IMR-90 (cell line): Measurements from ENCODE around the gene MARCHF9. TPM values are rescaled to one million over a fixed set of nuclear protein-coding genes. Genes with fewer than 3 reads are reported as not detected.

Experiments used
- ATAC-seq: fragments of 200-7000 bp; cut with Tn5 transposase; 2 replicates; pipeline ENCODE4 v1.9.1; 2020; ENCODE audit warnings: low read depth, mild to moderate bottlenecking, moderate library complexity
- BruUV-seq: library from RNA; stranded (reverse); fragments of 400-500 nt; replicated peaks from 2 replicates; lab custom pipeline; 2021; lab: Mats Ljungman, UMichigan
- CTCF ChIA-PET: fragments of 300-600 bp; formaldehyde crosslinking; extraction: SDS; loops from one replicate; lab custom pipeline; 2021; ENCODE audit warnings: antibody characterized with exemption; lab: Yijun Ruan, JAX
- POLR2A ChIA-PET: fragments of 300-600 bp; sonication (Branson Sonifier 250); formaldehyde crosslinking; loops from one replicate; lab custom pipeline; 2022; ENCODE audit warnings: antibody characterized with exemption; ENCODE audit not compliant: unreplicated experiment; lab: Charles Lee
- DNase-seq: peaks from one replicate; pipeline ENCODE4 v3.0.0; 2013
- H2AFZ ChIP-seq: replicated peaks from 2 replicates; pipeline ENCODE3; 2013; ENCODE audit warnings: low read length, mild to moderate bottlenecking; ENCODE audit not compliant: poor library complexity
- H2AK5ac ChIP-seq: 2 replicates; pipeline ENCODE4 v1.6.1; 2013; ENCODE audit warnings: low read depth, low read length, inconsistent platforms
- H2AK9ac ChIP-seq: replicated peaks from 2 replicates; pipeline ENCODE3; 2013; ENCODE audit warnings: mild to moderate bottlenecking, low read depth, low read length, moderate library complexity; ENCODE audit not compliant: poor library complexity
- H2BK120ac ChIP-seq: 2 replicates; pipeline ENCODE4 v1.6.1; 2013; ENCODE audit warnings: low read depth, low read length, inconsistent platforms
- H2BK15ac ChIP-seq: 3 replicates; pipeline ENCODE4 v1.6.1; 2013; ENCODE audit warnings: low read depth, low read length, inconsistent platforms
- H2BK20ac ChIP-seq: 2 replicates; pipeline ENCODE4 v1.6.1; 2013; ENCODE audit warnings: low read depth, mild to moderate bottlenecking, inconsistent platforms, low read length, moderate library complexity
- H2BK5ac ChIP-seq: 2 replicates; pipeline ENCODE4 v1.6.1; 2013; ENCODE audit warnings: mild to moderate bottlenecking, low read depth, low read length, inconsistent platforms; ENCODE audit not compliant: poor library complexity, severe bottlenecking
- H3K14ac ChIP-seq: replicated peaks from 2 replicates; pipeline ENCODE4 v1.6.1; 2013; ENCODE audit warnings: low read depth, low read length, inconsistent platforms
- H3K18ac ChIP-seq: 2 replicates; pipeline ENCODE4 v1.6.1; 2013; ENCODE audit warnings: low read depth, low read length, control low read depth
- H3K23ac ChIP-seq: 2 replicates; pipeline ENCODE4 v1.6.1; 2013; ENCODE audit warnings: low read depth, low read length, inconsistent platforms
- H3K27ac ChIP-seq: 2 replicates; pipeline ENCODE4 v1.5.1; 2013; ENCODE audit warnings: mild to moderate bottlenecking, control low read depth, low read length; ENCODE audit not compliant: insufficient read depth
- H3K27me3 ChIP-seq: 2 replicates; pipeline ENCODE4 v1.6.1; 2013; ENCODE audit warnings: low read length; ENCODE audit not compliant: control insufficient read depth, insufficient read depth
- H3K36me3 ChIP-seq: 2 replicates; pipeline ENCODE4 v1.6.1; 2013; ENCODE audit warnings: low read length, mixed read lengths; ENCODE audit not compliant: control insufficient read depth, insufficient read depth
- H3K4ac ChIP-seq: 2 replicates; pipeline ENCODE4 v1.6.1; 2013; ENCODE audit warnings: low read depth, low read length, inconsistent platforms
- H3K4me1 ChIP-seq: 2 replicates; pipeline ENCODE4 v1.6.1; 2013; ENCODE audit warnings: low read length, mixed read lengths; ENCODE audit not compliant: control insufficient read depth, insufficient read depth
- H3K4me2 ChIP-seq: 2 replicates; pipeline ENCODE4 v1.6.1; 2013; ENCODE audit warnings: low read depth, mild to moderate bottlenecking, control low read depth, low read length, moderate library complexity
- H3K4me3 ChIP-seq: 2 replicates; pipeline ENCODE4 v1.5.1; 2013; ENCODE audit warnings: low read depth, mild to moderate bottlenecking, control low read depth, low read length, moderate library complexity; ENCODE audit not compliant: insufficient read depth
- H3K56ac ChIP-seq: 2 replicates; pipeline ENCODE4 v1.6.1; 2013; ENCODE audit warnings: low read length, inconsistent platforms; ENCODE audit not compliant: insufficient read depth; ENCODE audit errors: extremely low read depth
- H3K79me1 ChIP-seq, 2 experiments: 2 replicates each; pipeline ENCODE4 v1.6.1; 2013; ENCODE audit warnings: low read length in 2 of 2, inconsistent platforms in 1 of 2, low read depth in 1 of 2
- H3K9ac ChIP-seq: 2 replicates; pipeline ENCODE4 v1.6.1; 2013; ENCODE audit warnings: low read depth, low read length, control low read depth
- H3K9me1 ChIP-seq: 2 replicates; pipeline ENCODE4 v1.6.1; 2013; ENCODE audit warnings: low read length, inconsistent platforms; ENCODE audit not compliant: insufficient read depth
- H3K9me3 ChIP-seq: 2 replicates; pipeline ENCODE4 v1.6.1; 2013; ENCODE audit warnings: low read length; ENCODE audit not compliant: control insufficient read depth, insufficient read depth
- H4K20me1 ChIP-seq: 2 replicates; pipeline ENCODE4 v1.6.1; 2013; ENCODE audit warnings: low read length, inconsistent platforms; ENCODE audit not compliant: insufficient read depth
- H4K5ac ChIP-seq: 2 replicates; pipeline ENCODE4 v1.6.1; 2013; ENCODE audit warnings: mild to moderate bottlenecking, low read depth, low read length, control low read depth
- H4K8ac ChIP-seq, 2 experiments: 2 replicates each; pipeline ENCODE4 v1.6.1; 2013; ENCODE audit warnings: low read depth in 2 of 2, low read length in 2 of 2, control low read depth in 1 of 2, inconsistent platforms in 1 of 2
- H4K91ac ChIP-seq: 2 replicates; pipeline ENCODE4 v1.6.1; 2013; ENCODE audit warnings: low read depth, low read length, inconsistent platforms; ENCODE audit not compliant: insufficient read depth
- FOS ChIP-seq: fragments of 150-350 bp; IDR thresholded peaks from 2 replicates; pipeline ENCODE4 v1.6.1; 2016; ENCODE audit warnings: low read depth, low read length
- MAFK ChIP-seq: IDR thresholded peaks from 2 replicates; pipeline ENCODE4 v1.6.1; 2012; ENCODE audit warnings: low read depth, low read length, improper control_type of control experiment
- MAZ ChIP-seq: IDR thresholded peaks from 2 replicates; pipeline ENCODE4 v1.6.1; 2012; ENCODE audit warnings: low read depth, mild to moderate bottlenecking, low read length, improper control_type of control experiment, moderate library complexity, borderline replicate concordance
- MXI1 ChIP-seq: IDR thresholded peaks from 2 replicates; pipeline ENCODE4 v1.6.1; 2012; ENCODE audit warnings: low read depth, mild to moderate bottlenecking, low read length, moderate library complexity, borderline replicate concordance
- NFE2L2 ChIP-seq: fragments of 150-350 bp; IDR thresholded peaks from 2 replicates; pipeline ENCODE4 v1.6.1; 2016; ENCODE audit warnings: low read depth, mild to moderate bottlenecking, low read length
- RAD21 ChIP-seq: IDR thresholded peaks from 2 replicates; pipeline ENCODE4 v1.6.1; 2012; ENCODE audit warnings: low read length, improper control_type of control experiment
- RFX5 ChIP-seq: IDR thresholded peaks from 2 replicates; pipeline ENCODE4 v1.8.0; 2012; ENCODE audit warnings: low read depth, mild to moderate bottlenecking, low read length, moderate library complexity
- WGBS, 2 experiments: methylation state at CpG; one replicate each; pipeline versions ENCODE4 v1.1.5 to v1.1.7; 2013; ENCODE audit warnings: missing lambda C conversion rate in 2 of 2; ENCODE audit not compliant: insufficient read length in 1 of 2; ENCODE audit errors: extremely low coverage in 2 of 2; 5-methylcytosine and 5-hydroxymethylcytosine counted together
- dilution Hi-C: fragments of 300-500 bp; cut with HindIII; formaldehyde crosslinking; loops from one replicate; pipeline ENCODE4 v1.14.3; 2018; ENCODE audit warnings: low sequenced_read_pairs; ENCODE audit not compliant: unreplicated experiment
- in situ Hi-C: fragments of 300-500 bp; cut with MboI; formaldehyde crosslinking; loops from 3 replicates; pipeline ENCODE4 v1.14.3; 2019; ENCODE audit warnings: low sequenced_read_pairs, inconsistent platforms, mixed read lengths
- intact Hi-C: fragments of 100-400 bp; cut with micrococcal nuclease; formaldehyde crosslinking; loops from 2 replicates; pipeline ENCODE4 v1.10.0; 2022
- polyA plus RNA-seq, 3 experiments: library from polyadenylated mRNA; depleted of rRNA; stranded (reverse); fragments of >200 nt; gene quantifications; 2 replicates each; pipeline ENCODE4 v1.2.3, GENCODE V29; 2012; ENCODE audit warnings: low replicate concordance in 1 of 3
- total RNA-seq: library from RNA; depleted of rRNA; stranded (reverse); fragments of >200 nt; gene quantifications from 2 replicates; pipeline ENCODE4 v1.2.3, GENCODE V29; 2012
- TF ChIP-seq, protein P1 (sequence below): fragments of 150-350 bp; IDR thresholded peaks from 2 replicates; pipeline ENCODE4 v1.6.1; 2016; ENCODE audit warnings: low read depth, mild to moderate bottlenecking, low read length, moderate library complexity, borderline replicate concordance

The MARCHF9 gene
- total and polyA plus RNA-seq, 2 of the 4 experiments (the other 2 are of a cell fraction), result 1.1 to 5.4 TPM

DNA sequence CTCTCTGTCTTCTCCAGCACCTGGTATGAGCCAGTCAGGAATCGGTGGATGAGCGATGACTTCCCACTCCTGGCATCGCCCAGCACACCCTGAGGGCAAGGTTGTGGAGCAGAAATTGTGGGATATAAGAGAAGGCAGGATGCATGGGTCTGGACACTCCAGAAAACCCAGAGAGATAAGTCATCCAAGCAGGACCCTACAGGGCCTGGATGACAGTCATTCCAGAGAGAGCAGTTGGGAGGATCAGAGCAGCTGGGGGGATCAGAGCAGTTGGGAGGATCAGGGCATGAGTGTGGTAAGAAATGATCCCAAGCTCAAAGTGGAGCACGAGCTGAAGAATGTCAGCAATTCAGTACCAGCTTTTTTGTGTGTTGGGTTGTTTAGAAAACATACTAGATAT lies 20.3 kb upstream of the MARCHF9 start:
- DNase-seq, result no peak
- intact Hi-C loops (no loop called here), in situ Hi-C loops (loop anchor here (10.0 kb wide), 1 partner anchor 150 kb away; no protein-coding TSS in a partner anchor), dilution Hi-C loops (no loop called here)
- Histone ChIP-seq H3K4me1 (0 out of 2 replicates have a peak, but pooled peaks cover 3% of the 10 kb centered on the region), H4K20me1 (0 out of 2 replicates have a peak, but pooled peaks cover 10% of the 10 kb centered on the region), H4K91ac (no peak overlapping the region), H3K4me3 (no peak overlapping the region), H2BK120ac (no peak overlapping the region), H3K27ac (no peak overlapping the region), H3K9me1 (no peaks in the 10 kb centered on the region), H3K27me3 (peaks cover 82% of the 10 kb centered on the region), H3K36me3 (no peaks in the 10 kb centered on the region), H2AFZ (no peak overlapping the region), H3K4ac (no peak overlapping the region), H2AK9ac (peak overlapping the region; percentile 55), H4K5ac (no peak overlapping the region), H2BK5ac (no peak overlapping the region), H3K14ac (no peak overlapping the region), H3K4me2 (no peak overlapping the region), H3K56ac (no peak overlapping the region), H2BK15ac (no peak overlapping the region), H4K8ac (no peak overlapping the region), H2AK5ac (no peak overlapping the region), H2BK20ac (no peak overlapping the region), H3K23ac (peak overlapping the region; percentile 71; the same call in 1 of the 2 replicates), H3K9me3 (peaks cover 2% of the 10 kb centered on the region; the same call in 1 of the 2 replicates), H3K79me1 (no peaks in the 10 kb centered on the region), H3K18ac (no peak overlapping the region), H3K9ac (no peak overlapping the region)
- POLR2A ChIA-PET, result interaction anchor here (1.2 kb wide), 1 partner anchor 8 kb away, joined by 3 read pairs; no protein-coding TSS in a partner anchor
- no CpG with 5 or more reads among the region's 4 CpGs for WGBS, 2 experiments
- no TSS peak for BruUV-seq
- TF ChIP-seq RAD21, result no peak
- TF ChIP-seq RFX5, result no peak
- TF ChIP-seq, protein P1, sequence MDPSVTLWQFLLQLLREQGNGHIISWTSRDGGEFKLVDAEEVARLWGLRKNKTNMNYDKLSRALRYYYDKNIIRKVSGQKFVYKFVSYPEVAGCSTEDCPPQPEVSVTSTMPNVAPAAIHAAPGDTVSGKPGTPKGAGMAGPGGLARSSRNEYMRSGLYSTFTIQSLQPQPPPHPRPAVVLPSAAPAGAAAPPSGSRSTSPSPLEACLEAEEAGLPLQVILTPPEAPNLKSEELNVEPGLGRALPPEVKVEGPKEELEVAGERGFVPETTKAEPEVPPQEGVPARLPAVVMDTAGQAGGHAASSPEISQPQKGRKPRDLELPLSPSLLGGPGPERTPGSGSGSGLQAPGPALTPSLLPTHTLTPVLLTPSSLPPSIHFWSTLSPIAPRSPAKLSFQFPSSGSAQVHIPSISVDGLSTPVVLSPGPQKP, result no peak
- TF ChIP-seq MAFK, result no peak
- TF ChIP-seq MAZ, result no peak
- no peak for TF ChIP-seq NFE2L2
- no peak for TF ChIP-seq FOS
- TF ChIP-seq MXI1, result no peak
- CTCF ChIA-PET, result no interaction called here
- no peak for ATAC-seq
